ENCODE data around the gene MT1F. TPM values are rescaled to one million over a fixed set of nuclear protein-coding genes. Genes with fewer than 3 reads are reported as not detected.
A peak's percentile ranks its signal among the peaks of the same experiment; 100 is the strongest.

MT1F gene
- total RNA-seq, 3 donors from 2014 or later = 6.1 to 35.5 (median 27.8) TPM

- no peaks in the 10 kb centered on the region for H3K36me3 ChIP-seq (ENCODE audit: low read depth)
- DNase-seq = no peak
- peaks cover under 1% of the 10 kb centered on the region for H3K4me1 ChIP-seq (ENCODE audit: low read depth)
- no peak overlapping the region for H3K4me3 ChIP-seq
- TF ChIP-seq CTCF (IDR thresholded peaks at IDR 0.05) = no peak
- ATAC-seq = no peak
- no peaks in the 10 kb centered on the region for H3K9me3 ChIP-seq
- intact Hi-C loops (cut with DNase I, micrococcal nuclease) = no loop called here
Observed at GRCh38 chr16:56688762-56689161, 31.0 kb downstream of the MT1F start.

GRCh38 chr16:56689171-56689570, 31.4 kb downstream of the MT1F start:
- no peaks in the 10 kb centered on the region for H3K4me1 ChIP-seq (ENCODE audit: low read depth)
- no peaks in the 10 kb centered on the region for H3K9me3 ChIP-seq
- no peaks in the 10 kb centered on the region for H3K36me3 ChIP-seq (ENCODE audit: low read depth)
- no peak for TF ChIP-seq CTCF (IDR thresholded peaks at IDR 0.05)
- DNase-seq (no peak), ATAC-seq (no peak)
- no peak overlapping the region for H3K4me3 ChIP-seq
- intact Hi-C loops (cut with DNase I, micrococcal nuclease) = no loop called here

GRCh38 chr16:56690420-56691122, 32.8 kb downstream of the MT1F start:
- Histone ChIP-seq H3K4me3 (no peak overlapping the region), H3K4me1 (ENCODE audit: low read depth) (no peaks in the 10 kb centered on the region), H3K36me3 (ENCODE audit: low read depth) (no peaks in the 10 kb centered on the region), H3K9me3 (no peaks in the 10 kb centered on the region)
- ATAC-seq (no peak), DNase-seq (no peak)
- intact Hi-C loops (cut with DNase I, micrococcal nuclease) = no loop called here
- no peak for TF ChIP-seq CTCF (IDR thresholded peaks at IDR 0.05)

- no peaks in the 10 kb centered on the region for H3K9me3 ChIP-seq
- no peak overlapping the region for H3K4me3 ChIP-seq
- peak; percentile 93 for ATAC-seq
- H3K4me1 ChIP-seq (ENCODE audit: low read depth) = no peaks in the 10 kb centered on the region
- TF ChIP-seq CTCF (IDR thresholded peaks at IDR 0.05) = no peak
- peak in 2 of 3 donors; percentile 53 to 62 for DNase-seq
- intact Hi-C loops (cut with DNase I, micrococcal nuclease) = no loop called here
- no peaks in the 10 kb centered on the region for H3K36me3 ChIP-seq (ENCODE audit: low read depth)
Observed at GRCh38 chr16:56691885-56692284, 34.1 kb downstream of the MT1F start.

GRCh38 chr16:56695246-56695645, 37.5 kb downstream of the MT1F start:
- no peak for TF ChIP-seq CTCF (IDR thresholded peaks at IDR 0.05)
- Histone ChIP-seq H3K36me3 (ENCODE audit: low read depth) (no peaks in the 10 kb centered on the region), H3K9me3 (no peaks in the 10 kb centered on the region), H3K4me1 (ENCODE audit: low read depth) (no peaks in the 10 kb centered on the region), H3K4me3 (no peak overlapping the region)
- intact Hi-C loops (cut with DNase I, micrococcal nuclease) = no loop called here
- DNase-seq (no peak), ATAC-seq (no peak)

Data from mucosa of descending colon (tissue), 3 donors.